ENCODE measurements around the gene PLCB4.

- TF ChIP-seq, protein P1, sequence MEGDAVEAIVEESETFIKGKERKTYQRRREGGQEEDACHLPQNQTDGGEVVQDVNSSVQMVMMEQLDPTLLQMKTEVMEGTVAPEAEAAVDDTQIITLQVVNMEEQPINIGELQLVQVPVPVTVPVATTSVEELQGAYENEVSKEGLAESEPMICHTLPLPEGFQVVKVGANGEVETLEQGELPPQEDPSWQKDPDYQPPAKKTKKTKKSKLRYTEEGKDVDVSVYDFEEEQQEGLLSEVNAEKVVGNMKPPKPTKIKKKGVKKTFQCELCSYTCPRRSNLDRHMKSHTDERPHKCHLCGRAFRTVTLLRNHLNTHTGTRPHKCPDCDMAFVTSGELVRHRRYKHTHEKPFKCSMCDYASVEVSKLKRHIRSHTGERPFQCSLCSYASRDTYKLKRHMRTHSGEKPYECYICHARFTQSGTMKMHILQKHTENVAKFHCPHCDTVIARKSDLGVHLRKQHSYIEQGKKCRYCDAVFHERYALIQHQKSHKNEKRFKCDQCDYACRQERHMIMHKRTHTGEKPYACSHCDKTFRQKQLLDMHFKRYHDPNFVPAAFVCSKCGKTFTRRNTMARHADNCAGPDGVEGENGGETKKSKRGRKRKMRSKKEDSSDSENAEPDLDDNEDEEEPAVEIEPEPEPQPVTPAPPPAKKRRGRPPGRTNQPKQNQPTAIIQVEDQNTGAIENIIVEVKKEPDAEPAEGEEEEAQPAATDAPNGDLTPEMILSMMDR (IDR thresholded peaks at IDR 0.05) = no peak
- TF ChIP-seq POLR2AphosphoS5 (IDR thresholded peaks at IDR 0.05) (no peak), POLR2A (IDR thresholded peaks at IDR 0.05) (no peak), EP300 (IDR thresholded peaks at IDR 0.05) (no peak)
These were observed 250.9 kb downstream of the PLCB4 start for GRCh38 chr20:9319687-9320384.
